SK-N-SH (cell line): ENCODE measurements around the gene CACNA2D4. TPM values are rescaled to one million over a fixed set of nuclear protein-coding genes. Genes with fewer than 3 reads are reported as not detected.

Experiments used
- CTCF ChIA-PET: fragments of 300-600, 350-600 bp; formaldehyde crosslinking; extraction: SDS; loops from one replicate; lab custom pipeline; 2021; lab: Yijun Ruan, JAX
- POLR2A ChIA-PET: fragments of 350-600 bp; sonication (Branson Sonifier 250); formaldehyde crosslinking; extraction: SDS; loops from one replicate; lab custom pipeline; 2020; ENCODE audit warnings: antibody characterized with exemption, inconsistent platforms; lab: Yijun Ruan, JAX
- DNase-seq: peaks from one replicate; pipeline ENCODE4 v3.0.0; 2012
- H2AFZ ChIP-seq: fragments of 200-600 bp; sonication (generic); 2 replicates; pipeline ENCODE4 v1.8.1; 2016; ENCODE audit warnings: antibody characterized with exemption, mild to moderate bottlenecking, low read depth
- H3F3A ChIP-seq: fragments of 200-600 bp; sonication (generic); replicated peaks from 2 replicates; pipeline ENCODE3; 2016; ENCODE audit warnings: antibody characterized with exemption, mild to moderate bottlenecking; ENCODE audit not compliant: insufficient read depth
- H3K27ac ChIP-seq, 2 experiments: fragments of 200-500 bp in 1 of 2; fragments of 200-600 bp in 1 of 2; sonication (Bioruptor generic) in 1 of 2; sonication (generic), shearing (Covaris generic) in 1 of 2; 2 replicates each; pipeline versions ENCODE4 v1.5.1 to v1.6.1; 2014 to 2016; ENCODE audit warnings: low read depth in 2 of 2, inconsistent platforms in 1 of 2, low read length in 1 of 2, mild to moderate bottlenecking in 1 of 2, mixed read lengths in 1 of 2
- H3K27me3 ChIP-seq: fragments of 200-600 bp; sonication (generic), shearing (Covaris generic); 2 replicates; pipeline ENCODE4 v1.6.1; 2016; ENCODE audit warnings: mixed run types; ENCODE audit not compliant: insufficient read depth
- H3K36me3 ChIP-seq, 2 experiments: fragments of 200-500 bp in 1 of 2; fragments of 200-600 bp in 1 of 2; sonication (Bioruptor generic) in 1 of 2; sonication (generic) in 1 of 2; replicated peaks in 1 of 2; 2 replicates each; pipeline versions ENCODE3 to v1.5.1; 2014 to 2016; ENCODE audit warnings: low read length in 1 of 2, mild to moderate bottlenecking in 1 of 2; ENCODE audit not compliant: insufficient read depth in 2 of 2, control insufficient read depth in 1 of 2
- H3K4me1 ChIP-seq, 2 experiments: fragments of 200-500 bp in 1 of 2; fragments of 200-600 bp in 1 of 2; sonication (Bioruptor generic) in 1 of 2; sonication (generic), shearing (Covaris generic) in 1 of 2; 2 replicates each; pipeline versions ENCODE4 v1.5.1 to v1.6.1; 2014 to 2016; ENCODE audit warnings: low read depth in 1 of 2, low read length in 1 of 2, mixed run types in 1 of 2; ENCODE audit not compliant: insufficient read depth in 2 of 2, control insufficient read depth in 1 of 2
- H3K4me2 ChIP-seq: fragments of 200-600 bp; sonication (generic), shearing (Covaris generic); 2 replicates; pipeline ENCODE4 v1.6.1; 2017; ENCODE audit warnings: mixed run types
- H3K4me3 ChIP-seq, 2 experiments: fragments of 200-500 bp in 1 of 2; fragments of 200-600 bp in 1 of 2; sonication (Bioruptor generic) in 1 of 2; sonication (generic), shearing (Covaris generic) in 1 of 2; 2 replicates each; pipeline versions ENCODE4 v1.5.1 to v1.8.1; 2014 to 2016; ENCODE audit warnings: low read depth in 2 of 2, inconsistent platforms in 1 of 2, low read length in 1 of 2, mild to moderate bottlenecking in 1 of 2, mixed read lengths in 1 of 2, moderate library complexity in 1 of 2
- H3K79me2 ChIP-seq: fragments of 200-600 bp; sonication (generic); 2 replicates; pipeline ENCODE4 v1.8.1; 2017; ENCODE audit warnings: mild to moderate bottlenecking; ENCODE audit not compliant: insufficient read depth
- H3K9ac ChIP-seq: fragments of 200-600 bp; sonication (generic); 2 replicates; pipeline ENCODE4 v1.6.1; 2017; ENCODE audit warnings: mixed run types
- H3K9me2 ChIP-seq: fragments of 200-600 bp; sonication (generic); 2 replicates; pipeline ENCODE4 v1.6.1; 2017; ENCODE audit warnings: mixed run types
- H3K9me3 ChIP-seq: fragments of 200-600 bp; sonication (generic); 2 replicates; pipeline ENCODE4 v1.6.1; 2017; ENCODE audit warnings: mixed run types, mild to moderate bottlenecking, moderate library complexity
- H4K20me1 ChIP-seq: fragments of 200-600 bp; sonication (generic); 2 replicates; pipeline ENCODE4 v1.6.1; 2017; ENCODE audit warnings: mild to moderate bottlenecking, mixed run types; ENCODE audit not compliant: insufficient read depth
- EP300 ChIP-seq, 2 experiments: IDR thresholded peaks; 2 replicates each; pipeline versions ENCODE4 v1.4.0 to v1.6.1; 2012; ENCODE audit warnings: borderline replicate concordance in 1 of 2, low read depth in 1 of 2, low read length in 1 of 2
- EZH2phosphoT487 ChIP-seq: fragments of 200-600 bp; sonication (generic); IDR thresholded peaks from 2 replicates; pipeline ENCODE4 v1.6.1; 2017; ENCODE audit warnings: low read depth, mixed run types, mild to moderate bottlenecking, antibody characterized with exemption, moderate library complexity, borderline replicate concordance
- FOXM1 ChIP-seq: IDR thresholded peaks from 2 replicates; pipeline ENCODE4 v1.4.0; 2012; ENCODE audit warnings: low read depth, mild to moderate bottlenecking
- GABPA ChIP-seq: IDR thresholded peaks from 2 replicates; pipeline ENCODE4 v1.4.0; 2012; ENCODE audit warnings: low read depth, mild to moderate bottlenecking
- JUND ChIP-seq: IDR thresholded peaks from 2 replicates; pipeline ENCODE4 v1.4.0; 2012
- MXI1 ChIP-seq: IDR thresholded peaks from 2 replicates; pipeline ENCODE4 v1.6.1; 2012; ENCODE audit warnings: mild to moderate bottlenecking, low read depth, low read length, improper control_type of control experiment
- NFIC ChIP-seq: IDR thresholded peaks from 2 replicates; pipeline ENCODE4 v1.4.0; 2012; ENCODE audit warnings: borderline replicate concordance
- POLR2AphosphoS5 ChIP-seq: IDR thresholded peaks from 2 replicates; pipeline ENCODE4 v1.6.1; 2012; ENCODE audit warnings: low read depth, low read length
- RAD21 ChIP-seq: IDR thresholded peaks from 2 replicates; pipeline ENCODE4 v1.6.1; 2012; ENCODE audit warnings: mild to moderate bottlenecking, low read length
- RFX5 ChIP-seq: IDR thresholded peaks from 2 replicates; pipeline ENCODE4 v1.6.1; 2012; ENCODE audit warnings: mild to moderate bottlenecking, improper control_type of control experiment, low read length
- SMC3 ChIP-seq: IDR thresholded peaks from 2 replicates; pipeline ENCODE4 v1.6.1; 2012; ENCODE audit warnings: low read depth, low read length, improper control_type of control experiment
- TAF1 ChIP-seq: IDR thresholded peaks from 2 replicates; pipeline ENCODE4 v1.6.1; 2012; ENCODE audit warnings: low read depth, mild to moderate bottlenecking, low read length, moderate library complexity, borderline replicate concordance
- TCF12 ChIP-seq: IDR thresholded peaks from 2 replicates; pipeline ENCODE4 v1.4.0; 2012
- ZBTB33 ChIP-seq: IDR thresholded peaks from 2 replicates; pipeline ENCODE4 v1.4.0; 2012; ENCODE audit warnings: low read depth, borderline replicate concordance
- WGBS: methylation state at CpG from one replicate; pipeline ENCODE4 v1.1.6; 2017; ENCODE audit warnings: low lambda C conversion rate; 5-methylcytosine and 5-hydroxymethylcytosine counted together
- polyA plus RNA-seq, 3 experiments: library from polyadenylated mRNA; depleted of rRNA; stranded (reverse); fragments of >200 nt; gene quantifications; 2 replicates each; pipeline ENCODE4 v1.2.3, GENCODE V29; 2012
- TF ChIP-seq, protein P1 (sequence below): fragments of 150-350 bp; IDR thresholded peaks from 2 replicates; pipeline ENCODE4 v1.6.1; 2016; ENCODE audit warnings: mild to moderate bottlenecking, low read depth, low read length
- TF ChIP-seq, protein P2 (sequence below): IDR thresholded peaks from 2 replicates; pipeline ENCODE4 v1.4.0; 2012; ENCODE audit warnings: low read depth
- TF ChIP-seq, protein P3 (sequence below): fragments of 200-600 bp; sonication (generic); IDR thresholded peaks from 2 replicates; pipeline ENCODE4 v1.6.1; 2017; ENCODE audit warnings: antibody characterized with exemption, mild to moderate bottlenecking, moderate library complexity
- TF ChIP-seq, protein P4 (sequence below): IDR thresholded peaks from 2 replicates; pipeline ENCODE4 v1.4.0; 2012; ENCODE audit warnings: low read depth, borderline replicate concordance

CACNA2D4 gene
- polyA plus RNA-seq, 1 of the 3 experiments (the other 2 are of a cell fraction): 0.02 TPM

- ChIA-PET POLR2A (no interaction called here), CTCF (interaction anchor here (1.0 to 1.8 kb wide), 6 partner anchors 21 to 170 kb away, joined by 3 to 9 read pairs (median 6); partner anchors contain the start of gene LRTM2)
- Histone ChIP-seq H4K20me1 (no peaks in the 10 kb centered on the region), H3K4me2 (no peak overlapping the region), H3K4me3 (no peak overlapping the region), H3K27ac (no peak overlapping the region), H3K27me3 (no peaks in the 10 kb centered on the region), H3K9ac (no peak overlapping the region), H3K9me2 (no peaks in the 10 kb centered on the region), H2AFZ (no peak overlapping the region), H3F3A (no peaks in the 10 kb centered on the region), H3K36me3 (peaks cover 8 to 10% of the 10 kb centered on the region in 2 experiments), H3K79me2 (peaks cover 44% of the 10 kb centered on the region; the same call in 1 of the 2 replicates), H3K9me3 (no peaks in the 10 kb centered on the region), H3K4me1 (peaks cover 2 to 8% of the 10 kb centered on the region in 2 experiments; a peak in 3 of 4 replicates)
- DNase-seq: no peak
- 82% methylated on average over 8 of the region's 8 CpGs for WGBS
- no peak for TF ChIP-seq EZH2phosphoT487
- TF ChIP-seq TAF1: no peak
- TF ChIP-seq MXI1: no peak
- TF ChIP-seq JUND: no peak
- no peak for TF ChIP-seq EP300 (IDR thresholded peaks at IDR 0.05; ENCODE audit: borderline replicate concordance in 1 of 2, low read depth in 1 of 2, low read length in 1 of 2)
- TF ChIP-seq, protein P1, sequence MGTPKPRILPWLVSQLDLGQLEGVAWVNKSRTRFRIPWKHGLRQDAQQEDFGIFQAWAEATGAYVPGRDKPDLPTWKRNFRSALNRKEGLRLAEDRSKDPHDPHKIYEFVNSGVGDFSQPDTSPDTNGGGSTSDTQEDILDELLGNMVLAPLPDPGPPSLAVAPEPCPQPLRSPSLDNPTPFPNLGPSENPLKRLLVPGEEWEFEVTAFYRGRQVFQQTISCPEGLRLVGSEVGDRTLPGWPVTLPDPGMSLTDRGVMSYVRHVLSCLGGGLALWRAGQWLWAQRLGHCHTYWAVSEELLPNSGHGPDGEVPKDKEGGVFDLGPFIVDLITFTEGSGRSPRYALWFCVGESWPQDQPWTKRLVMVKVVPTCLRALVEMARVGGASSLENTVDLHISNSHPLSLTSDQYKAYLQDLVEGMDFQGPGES: no peak
- TF ChIP-seq, protein P2, sequence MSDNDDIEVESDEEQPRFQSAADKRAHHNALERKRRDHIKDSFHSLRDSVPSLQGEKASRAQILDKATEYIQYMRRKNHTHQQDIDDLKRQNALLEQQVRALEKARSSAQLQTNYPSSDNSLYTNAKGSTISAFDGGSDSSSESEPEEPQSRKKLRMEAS: no peak
- TF ChIP-seq, protein P3, sequence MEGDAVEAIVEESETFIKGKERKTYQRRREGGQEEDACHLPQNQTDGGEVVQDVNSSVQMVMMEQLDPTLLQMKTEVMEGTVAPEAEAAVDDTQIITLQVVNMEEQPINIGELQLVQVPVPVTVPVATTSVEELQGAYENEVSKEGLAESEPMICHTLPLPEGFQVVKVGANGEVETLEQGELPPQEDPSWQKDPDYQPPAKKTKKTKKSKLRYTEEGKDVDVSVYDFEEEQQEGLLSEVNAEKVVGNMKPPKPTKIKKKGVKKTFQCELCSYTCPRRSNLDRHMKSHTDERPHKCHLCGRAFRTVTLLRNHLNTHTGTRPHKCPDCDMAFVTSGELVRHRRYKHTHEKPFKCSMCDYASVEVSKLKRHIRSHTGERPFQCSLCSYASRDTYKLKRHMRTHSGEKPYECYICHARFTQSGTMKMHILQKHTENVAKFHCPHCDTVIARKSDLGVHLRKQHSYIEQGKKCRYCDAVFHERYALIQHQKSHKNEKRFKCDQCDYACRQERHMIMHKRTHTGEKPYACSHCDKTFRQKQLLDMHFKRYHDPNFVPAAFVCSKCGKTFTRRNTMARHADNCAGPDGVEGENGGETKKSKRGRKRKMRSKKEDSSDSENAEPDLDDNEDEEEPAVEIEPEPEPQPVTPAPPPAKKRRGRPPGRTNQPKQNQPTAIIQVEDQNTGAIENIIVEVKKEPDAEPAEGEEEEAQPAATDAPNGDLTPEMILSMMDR: no peak
- no peak for TF ChIP-seq SMC3
- TF ChIP-seq TCF12: no peak
- TF ChIP-seq RFX5: no peak
- TF ChIP-seq GABPA: no peak
- TF ChIP-seq FOXM1: no peak
- TF ChIP-seq ZBTB33: no peak
- TF ChIP-seq POLR2AphosphoS5: no peak
- TF ChIP-seq, protein P4, sequence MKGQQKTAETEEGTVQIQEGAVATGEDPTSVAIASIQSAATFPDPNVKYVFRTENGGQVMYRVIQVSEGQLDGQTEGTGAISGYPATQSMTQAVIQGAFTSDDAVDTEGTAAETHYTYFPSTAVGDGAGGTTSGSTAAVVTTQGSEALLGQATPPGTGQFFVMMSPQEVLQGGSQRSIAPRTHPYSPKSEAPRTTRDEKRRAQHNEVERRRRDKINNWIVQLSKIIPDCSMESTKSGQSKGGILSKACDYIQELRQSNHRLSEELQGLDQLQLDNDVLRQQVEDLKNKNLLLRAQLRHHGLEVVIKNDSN: no peak
- TF ChIP-seq RAD21: no peak
- TF ChIP-seq NFIC: no peak
These were observed 148.5 kb downstream of the CACNA2D4 start for GRCh38 chr12:1769809-1770494.
